Measurements from ENCODE around the gene PARD6B. TPM values are rescaled to one million over a fixed set of nuclear protein-coding genes. Genes with fewer than 3 reads are reported as not detected.

The PARD6B gene
- total and polyA plus RNA-seq, 2 of the 13 experiments (the other 11 are each of a cell fraction or from before 2014, with no cell fraction given), result 6.9 to 22.2 TPM

DNA sequence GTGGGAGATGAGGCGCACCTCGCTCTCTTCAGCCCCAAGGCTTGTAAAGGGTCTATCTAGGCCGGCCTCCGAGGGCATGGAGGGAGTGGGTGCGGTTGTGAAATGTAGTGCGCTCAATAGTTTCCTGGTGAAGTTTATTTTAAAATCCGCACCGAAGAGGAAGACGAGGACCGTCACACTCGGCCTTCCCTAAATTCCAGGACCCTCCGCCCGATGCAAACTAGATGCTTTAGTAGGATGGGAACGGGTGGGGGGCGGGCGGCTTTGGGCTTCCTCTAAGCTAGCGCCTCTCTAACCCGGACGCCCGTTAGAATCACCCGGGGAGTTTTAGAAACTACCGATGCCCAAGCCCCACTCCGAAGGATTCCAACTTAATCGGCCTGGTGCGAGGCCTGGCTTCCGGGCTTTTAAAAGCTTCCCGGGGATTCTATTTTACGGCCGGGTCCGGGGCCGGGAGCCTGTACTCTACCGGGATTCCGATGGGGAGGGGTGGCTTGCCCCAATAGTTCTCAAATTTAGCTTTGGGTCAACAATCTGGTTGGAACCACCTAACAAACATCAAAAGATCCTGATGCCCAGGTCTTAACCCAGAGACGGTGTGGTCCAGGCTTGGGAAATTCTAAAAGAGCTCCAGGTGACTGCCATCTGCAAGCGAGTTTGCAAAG, 62.9 kb downstream of the PARD6B start (continued):
- no peak for TF ChIP-seq ARID5B (CRISPR knock-in tag; IDR thresholded peaks at IDR 0.05)
- TF ChIP-seq CAMTA2 (CRISPR knock-in tag; IDR thresholded peaks at IDR 0.05; ENCODE audit: borderline replicate concordance), result no peak
- TF ChIP-seq RFXAP (CRISPR knock-in tag; IDR thresholded peaks at IDR 0.05; ENCODE audit: borderline replicate concordance), result 0 out of 2 replicates have a peak, but pooled peaks have one; percentile 11
- 0 out of 2 replicates have a peak, but pooled peaks have one; percentile 7 for TF ChIP-seq THAP9 (CRISPR knock-in tag; IDR thresholded peaks at IDR 0.05; ENCODE audit: borderline replicate concordance)
- no peak for TF ChIP-seq ZFX (CRISPR knock-in tag; IDR thresholded peaks at IDR 0.05; ENCODE audit: low read depth)
- TF ChIP-seq ZBTB1 (CRISPR knock-in tag; IDR thresholded peaks at IDR 0.05; ENCODE audit: borderline replicate concordance), result no peak
- TF ChIP-seq TRIM24 (CRISPR knock-in tag; IDR thresholded peaks at IDR 0.05), result no peak
- 0 out of 2 replicates have a peak, but pooled peaks have one; percentile 2 for TF ChIP-seq ZNF580 (CRISPR knock-in tag; IDR thresholded peaks at IDR 0.05; ENCODE audit: borderline replicate concordance, low read depth)
- TF ChIP-seq, protein P1, sequence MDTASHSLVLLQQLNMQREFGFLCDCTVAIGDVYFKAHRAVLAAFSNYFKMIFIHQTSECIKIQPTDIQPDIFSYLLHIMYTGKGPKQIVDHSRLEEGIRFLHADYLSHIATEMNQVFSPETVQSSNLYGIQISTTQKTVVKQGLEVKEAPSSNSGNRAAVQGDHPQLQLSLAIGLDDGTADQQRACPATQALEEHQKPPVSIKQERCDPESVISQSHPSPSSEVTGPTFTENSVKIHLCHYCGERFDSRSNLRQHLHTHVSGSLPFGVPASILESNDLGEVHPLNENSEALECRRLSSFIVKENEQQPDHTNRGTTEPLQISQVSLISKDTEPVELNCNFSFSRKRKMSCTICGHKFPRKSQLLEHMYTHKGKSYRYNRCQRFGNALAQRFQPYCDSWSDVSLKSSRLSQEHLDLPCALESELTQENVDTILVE (CRISPR knock-in tag; IDR thresholded peaks at IDR 0.05), result no peak
- 0 out of 2 replicates have a peak, but pooled peaks have one; percentile 31 for TF ChIP-seq ZFP37 (CRISPR knock-in tag; IDR thresholded peaks at IDR 0.05; ENCODE audit: borderline replicate concordance)
- no peak for TF ChIP-seq JARID2 (CRISPR knock-in tag; IDR thresholded peaks at IDR 0.05; ENCODE audit: insufficient replicate concordance)
- TF ChIP-seq CREB1 (IDR thresholded peaks at IDR 0.05), result no peak
- no peak for TF ChIP-seq CREB1 (CRISPR knock-in tag; IDR thresholded peaks at IDR 0.05)
- TF ChIP-seq, protein P2, sequence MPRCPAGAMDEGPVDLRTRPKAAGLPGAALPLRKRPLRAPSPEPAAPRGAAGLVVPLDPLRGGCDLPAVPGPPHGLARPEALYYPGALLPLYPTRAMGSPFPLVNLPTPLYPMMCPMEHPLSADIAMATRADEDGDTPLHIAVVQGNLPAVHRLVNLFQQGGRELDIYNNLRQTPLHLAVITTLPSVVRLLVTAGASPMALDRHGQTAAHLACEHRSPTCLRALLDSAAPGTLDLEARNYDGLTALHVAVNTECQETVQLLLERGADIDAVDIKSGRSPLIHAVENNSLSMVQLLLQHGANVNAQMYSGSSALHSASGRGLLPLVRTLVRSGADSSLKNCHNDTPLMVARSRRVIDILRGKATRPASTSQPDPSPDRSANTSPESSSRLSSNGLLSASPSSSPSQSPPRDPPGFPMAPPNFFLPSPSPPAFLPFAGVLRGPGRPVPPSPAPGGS (CRISPR knock-in tag; IDR thresholded peaks at IDR 0.05), result no peak
- TF ChIP-seq PHF21A (CRISPR knock-in tag; IDR thresholded peaks at IDR 0.05), result no peak
- TF ChIP-seq FLYWCH1 (CRISPR knock-in tag; IDR thresholded peaks at IDR 0.05), result 0 out of 2 replicates have a peak, but pooled peaks have one; percentile 39
- TF ChIP-seq ZMAT3 (CRISPR knock-in tag; conservative IDR thresholded peaks at IDR 0.05), result 0 out of 2 replicates have a peak, but pooled peaks have one; percentile 29
- 0 out of 2 replicates have a peak, but pooled peaks have one; percentile 37 for TF ChIP-seq ZNF670 (CRISPR knock-in tag; IDR thresholded peaks at IDR 0.05; ENCODE audit: borderline replicate concordance)

Data from HepG2 (cell line).